DMS53 (cell line): ENCODE measurements around the gene RDH14.

Experiments
- DNase-seq: peaks from one replicate; lab custom pipeline; 2025; lab: John Stamatoyannopoulos, UW

The RDH14 gene

GRCh38 chr2:18560031-18560796 is at the start of gene RDH14:
RDH14 (minus strand) TSS chr2:18560653; CDS start chr2:18560572, 81 bp downstream.
- peak; percentile 89 for DNase-seq

GRCh38 chr2:18610090-18610489 is 49.6 kb upstream of the RDH14 start:
- DNase-seq = no peak

GRCh38 chr2:18605115-18605514 is 44.7 kb upstream of the RDH14 start:
- no peak for DNase-seq

GRCh38 chr2:18604531-18604885 is 44.1 kb upstream of the RDH14 start:
- DNase-seq = no peak

GRCh38 chr2:18603854-18604530 is 43.5 kb upstream of the RDH14 start:
- DNase-seq = no peak

- DNase-seq = no peak
These were observed 41.8 kb upstream of the RDH14 start for GRCh38 chr2:18602298-18602697.

- no peak for DNase-seq
These were observed 39.8 kb upstream of the RDH14 start for GRCh38 chr2:18600255-18600613.

- DNase-seq = no peak
These were observed 39.2 kb upstream of the RDH14 start for GRCh38 chr2:18599509-18600254.

GRCh38 chr2:18598848-18599484 is 38.5 kb upstream of the RDH14 start:
- no peak for DNase-seq

- peak; percentile 31 for DNase-seq
These were observed 37.2 kb upstream of the RDH14 start for GRCh38 chr2:18597618-18598017.

- DNase-seq = no peak
These were observed 36.5 kb upstream of the RDH14 start for GRCh38 chr2:18596993-18597392.

- no peak for DNase-seq
These were observed 33.0 kb upstream of the RDH14 start for GRCh38 chr2:18593496-18593895.

- DNase-seq = no peak
These were observed 31.9 kb upstream of the RDH14 start for GRCh38 chr2:18592372-18592771.

GRCh38 chr2:18589354-18589753 is 28.9 kb upstream of the RDH14 start, which contains the start of gene NT5C1B:
NT5C1B (minus strand) TSS chr2:18589569; CDS start chr2:18589468, 101 bp downstream.
- DNase-seq = no peak

- DNase-seq = no peak
These were observed 28.3 kb upstream of the RDH14 start for GRCh38 chr2:18588802-18589201.

GRCh38 chr2:18588049-18588448 is 27.6 kb upstream of the RDH14 start:
- no peak for DNase-seq

- no peak for DNase-seq
These were observed 25.1 kb upstream of the RDH14 start for GRCh38 chr2:18585526-18585925.

GRCh38 chr2:18584608-18584954 is 24.1 kb upstream of the RDH14 start:
- DNase-seq = no peak

GRCh38 chr2:18583905-18584607 is 23.6 kb upstream of the RDH14 start:
- DNase-seq = no peak

- DNase-seq = no peak
These were observed 20.2 kb upstream of the RDH14 start for GRCh38 chr2:18580606-18581005.

- no peak for DNase-seq
These were observed 17.6 kb upstream of the RDH14 start for GRCh38 chr2:18578033-18578432.
